GM23338 (cell line): ENCODE measurements around the gene FCN1.

Source experiments
- CREB1 ChIP-seq: fragments of 250-450 bp; sonication (Bioruptor Pico); IDR thresholded peaks from 2 replicates; pipeline ENCODE4 v1.5.0; 2020; ENCODE audit warnings: low read depth, mild to moderate bottlenecking, moderate library complexity
- POLR2AphosphoS5 ChIP-seq: IDR thresholded peaks from 2 replicates; pipeline ENCODE4 v1.6.1; 2016; ENCODE audit warnings: antibody characterized with exemption, low read depth
- TF ChIP-seq, protein P1 (sequence below), 2 experiments: fragments of 200-600 bp in 1 of 2; sonication (generic) in 1 of 2; conservative IDR thresholded peaks; 2 replicates each; pipeline versions ENCODE4 v1.5.1 to v1.6.1; 2016 to 2017; ENCODE audit warnings: antibody characterized with exemption in 2 of 2, low read depth in 2 of 2, mild to moderate bottlenecking in 2 of 2, moderate library complexity in 1 of 2

- no peak for TF ChIP-seq CREB1 (CRISPR knock-in tag)
- TF ChIP-seq, protein P1, sequence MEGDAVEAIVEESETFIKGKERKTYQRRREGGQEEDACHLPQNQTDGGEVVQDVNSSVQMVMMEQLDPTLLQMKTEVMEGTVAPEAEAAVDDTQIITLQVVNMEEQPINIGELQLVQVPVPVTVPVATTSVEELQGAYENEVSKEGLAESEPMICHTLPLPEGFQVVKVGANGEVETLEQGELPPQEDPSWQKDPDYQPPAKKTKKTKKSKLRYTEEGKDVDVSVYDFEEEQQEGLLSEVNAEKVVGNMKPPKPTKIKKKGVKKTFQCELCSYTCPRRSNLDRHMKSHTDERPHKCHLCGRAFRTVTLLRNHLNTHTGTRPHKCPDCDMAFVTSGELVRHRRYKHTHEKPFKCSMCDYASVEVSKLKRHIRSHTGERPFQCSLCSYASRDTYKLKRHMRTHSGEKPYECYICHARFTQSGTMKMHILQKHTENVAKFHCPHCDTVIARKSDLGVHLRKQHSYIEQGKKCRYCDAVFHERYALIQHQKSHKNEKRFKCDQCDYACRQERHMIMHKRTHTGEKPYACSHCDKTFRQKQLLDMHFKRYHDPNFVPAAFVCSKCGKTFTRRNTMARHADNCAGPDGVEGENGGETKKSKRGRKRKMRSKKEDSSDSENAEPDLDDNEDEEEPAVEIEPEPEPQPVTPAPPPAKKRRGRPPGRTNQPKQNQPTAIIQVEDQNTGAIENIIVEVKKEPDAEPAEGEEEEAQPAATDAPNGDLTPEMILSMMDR (conservative IDR thresholded peaks at IDR 0.05; ENCODE audit: low read depth in 2 of 2): no peak
- TF ChIP-seq POLR2AphosphoS5: no peak
These were observed 34.3 kb upstream of the FCN1 start for GRCh38 chr9:134951994-134952393.
